Pons (tissue), 1 donor: ENCODE results near the gene CNKSR3.
"Not testable (repeated sequence)": the region's sequence is repeated elsewhere in the genome, so short reads cannot be mapped to it uniquely, and the experiment has no call there.

Experiments used
- DNase-seq: peaks from one replicate; pipeline ENCODE4 v3.0.0-alpha.2; 2016; ENCODE audit warnings: low spot score

Gene CNKSR3

GRCh38 chr6:154528310-154528915 lies 17.9 kb upstream of the CNKSR3 start:
- no peak for DNase-seq

- no peak for DNase-seq
Observed at GRCh38 chr6:154526996-154527395, 16.5 kb upstream of the CNKSR3 start.

GRCh38 chr6:154522576-154522975 lies 12.1 kb upstream of the CNKSR3 start:
- no peak for DNase-seq

GRCh38 chr6:154521412-154521811 lies 10.9 kb upstream of the CNKSR3 start:
- DNase-seq = no peak

- no peak for DNase-seq
Observed at GRCh38 chr6:154520280-154520679, 9.8 kb upstream of the CNKSR3 start.

- DNase-seq = no peak
Observed at GRCh38 chr6:154518396-154518795, 7.9 kb upstream of the CNKSR3 start.

- no peak for DNase-seq
Observed at GRCh38 chr6:154516276-154516675, 5.8 kb upstream of the CNKSR3 start.

- no peak for DNase-seq
Observed at GRCh38 chr6:154515826-154516225, 5.3 kb upstream of the CNKSR3 start.

GRCh38 chr6:154515076-154515475 lies 4.6 kb upstream of the CNKSR3 start:
- not testable (repeated sequence) for DNase-seq

GRCh38 chr6:154514481-154514880 lies 4.0 kb upstream of the CNKSR3 start:
- no peak for DNase-seq

- no peak for DNase-seq
Observed at GRCh38 chr6:154513601-154514320, 3.3 kb upstream of the CNKSR3 start.

- no peak for DNase-seq
Observed at GRCh38 chr6:154512201-154512600, 1.7 kb upstream of the CNKSR3 start.

- no peak for DNase-seq
Observed at GRCh38 chr6:154511791-154512190, 1.3 kb upstream of the CNKSR3 start.

GRCh38 chr6:154509421-154510143 lies 903 bp downstream of the CNKSR3 start:
- no peak for DNase-seq

- DNase-seq = no peak
Observed at GRCh38 chr6:154508573-154509375, 1.7 kb downstream of the CNKSR3 start.

GRCh38 chr6:154506991-154507898 lies 3.2 kb downstream of the CNKSR3 start:
- DNase-seq = no peak

- no peak for DNase-seq
Observed at GRCh38 chr6:154506582-154506981, 3.9 kb downstream of the CNKSR3 start.

- DNase-seq = no peak
Observed at GRCh38 chr6:154506108-154506507, 4.4 kb downstream of the CNKSR3 start.

GRCh38 chr6:154504865-154505449 lies 5.5 kb downstream of the CNKSR3 start:
- no peak for DNase-seq

GRCh38 chr6:154504102-154504501 lies 6.4 kb downstream of the CNKSR3 start:
- DNase-seq = no peak

- DNase-seq = no peak
Observed at GRCh38 chr6:154503658-154504057, 6.8 kb downstream of the CNKSR3 start.
